GM18867 (cell line): ENCODE results near the gene QKI.

ENCODE experiments used
- ATAC-seq: cut with Tn5 transposase; IDR thresholded peaks from one replicate; pipeline ENCODE4 v1.9.1; 2021; ENCODE audit warnings: mild to moderate bottlenecking, moderate library complexity; ENCODE audit not compliant: unreplicated experiment

Gene QKI

GRCh38 chr6:163391985-163392384 lies 22.5 kb upstream of the QKI start:
- ATAC-seq, result no peak

DNA sequence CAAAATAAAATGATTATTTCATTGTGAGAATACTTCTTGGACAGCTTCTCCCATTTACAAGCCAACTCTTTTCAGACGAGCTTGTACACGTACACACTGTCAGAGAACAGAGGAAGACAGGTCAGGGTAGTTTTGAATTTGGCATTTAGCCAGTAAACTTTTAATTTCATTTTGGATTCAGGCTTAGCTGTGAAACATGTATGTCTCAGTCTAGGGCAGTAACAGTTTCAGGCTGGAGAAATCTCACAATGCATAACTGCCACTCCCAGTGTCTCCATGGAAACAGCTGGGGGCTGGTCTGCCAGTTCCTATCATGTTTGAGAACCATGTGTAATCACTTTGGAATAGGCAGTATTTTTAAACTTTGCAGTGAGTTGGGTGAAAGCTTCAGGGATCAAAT lies 22.0 kb upstream of the QKI start:
- no peak for ATAC-seq

DNA sequence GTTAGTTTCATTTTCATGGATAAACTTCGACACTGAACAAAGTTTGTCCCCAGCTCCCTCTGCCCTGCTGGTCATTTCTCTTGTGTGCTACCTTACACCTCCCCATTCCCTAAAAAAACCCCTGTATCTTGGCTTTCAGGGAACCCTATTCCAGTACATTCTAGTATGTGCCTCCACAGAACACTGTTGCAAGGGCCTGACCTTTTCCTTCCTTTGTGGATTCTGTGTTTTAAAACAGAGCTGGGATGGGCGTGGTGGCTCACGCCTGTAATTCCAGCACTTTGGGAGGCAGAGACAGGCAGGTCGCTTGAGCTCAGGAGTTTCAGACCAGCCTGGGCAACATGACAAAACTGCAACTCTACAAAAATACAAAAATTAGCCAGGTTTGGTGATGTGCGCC lies 20.6 kb upstream of the QKI start:
- no peak for ATAC-seq

DNA sequence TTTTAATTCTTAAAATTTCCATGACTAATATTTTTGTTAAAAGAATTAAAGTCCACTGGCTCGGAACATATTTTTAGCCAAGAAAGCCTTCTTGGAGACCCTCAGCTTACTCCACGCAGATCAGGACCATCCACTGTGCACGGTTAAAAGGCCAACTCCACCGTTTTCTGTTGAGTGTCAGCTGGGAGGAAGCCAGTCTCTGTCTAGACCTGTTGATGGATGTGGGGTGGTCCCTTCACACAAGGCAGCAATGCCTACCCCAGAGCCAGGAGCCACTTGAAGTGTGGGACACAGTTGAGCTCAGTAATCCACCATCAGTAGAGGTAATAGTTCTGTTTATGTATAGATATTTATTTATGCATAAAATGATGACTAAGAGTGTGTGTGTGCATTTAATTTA lies 19.9 kb upstream of the QKI start:
- no peak for ATAC-seq

- no peak for ATAC-seq
Measured at GRCh38 chr6:163395122-163395830, 19.2 kb upstream of the QKI start.

DNA sequence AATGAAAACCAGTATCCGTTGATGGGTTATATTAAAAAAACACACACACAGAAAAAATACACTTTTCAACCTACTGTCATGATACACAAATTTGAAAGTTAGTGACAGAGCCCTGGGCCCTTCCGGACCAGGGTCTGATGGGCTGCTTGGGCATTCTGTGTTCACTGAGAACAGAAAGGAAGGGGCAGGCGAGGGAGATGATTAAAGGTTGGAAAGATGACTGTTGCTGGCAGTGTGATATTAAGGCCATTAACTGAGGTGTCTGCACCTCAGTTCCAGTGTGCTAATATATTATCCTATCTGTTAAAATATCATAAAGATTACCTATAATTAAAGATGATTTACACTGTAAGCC lies 18.7 kb upstream of the QKI start:
- ATAC-seq, result no peak

DNA sequence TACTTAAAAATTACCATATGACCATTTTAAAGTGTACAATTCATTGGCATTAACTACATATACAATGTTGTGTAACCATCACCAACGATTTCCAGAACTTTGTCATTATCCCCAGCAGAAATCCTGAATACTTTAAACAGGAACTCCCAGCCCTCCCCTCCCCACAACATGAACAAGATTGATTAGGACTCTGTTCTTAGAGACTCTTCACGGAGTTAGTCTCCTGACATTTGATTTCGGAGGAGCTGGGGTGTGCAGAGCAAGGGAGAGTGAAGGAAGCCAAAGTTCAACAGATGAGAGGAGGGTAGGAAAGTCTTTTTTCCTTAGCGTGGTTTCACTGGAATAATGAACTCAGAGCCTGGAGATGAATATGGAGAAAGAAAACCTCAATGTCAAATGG lies 17.2 kb upstream of the QKI start:
- ATAC-seq, result no peak

- no peak for ATAC-seq
Measured at GRCh38 chr6:163398115-163398514, 16.4 kb upstream of the QKI start.

GRCh38 chr6:163398815-163399214 lies 15.7 kb upstream of the QKI start:
- ATAC-seq, result peak; percentile 66

DNA sequence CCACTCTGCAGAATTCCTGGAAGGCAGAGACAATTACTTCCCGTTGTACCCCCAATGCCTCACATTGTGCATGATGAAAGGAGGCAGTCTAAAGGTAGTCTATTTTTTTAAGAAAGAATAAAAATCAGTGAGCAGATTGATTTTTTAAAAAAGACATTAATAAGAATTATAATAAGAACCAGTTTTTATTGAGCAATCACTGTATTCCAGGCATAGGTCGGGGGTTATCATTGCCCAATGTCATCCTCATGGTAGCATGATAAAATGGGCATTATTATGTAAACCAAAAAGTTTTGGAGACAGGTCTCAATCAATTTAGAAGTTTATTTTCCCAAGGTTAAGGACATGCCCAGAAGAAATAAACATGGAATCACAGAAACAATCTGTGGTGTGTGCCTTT lies 14.0 kb upstream of the QKI start:
- ATAC-seq, result no peak

DNA sequence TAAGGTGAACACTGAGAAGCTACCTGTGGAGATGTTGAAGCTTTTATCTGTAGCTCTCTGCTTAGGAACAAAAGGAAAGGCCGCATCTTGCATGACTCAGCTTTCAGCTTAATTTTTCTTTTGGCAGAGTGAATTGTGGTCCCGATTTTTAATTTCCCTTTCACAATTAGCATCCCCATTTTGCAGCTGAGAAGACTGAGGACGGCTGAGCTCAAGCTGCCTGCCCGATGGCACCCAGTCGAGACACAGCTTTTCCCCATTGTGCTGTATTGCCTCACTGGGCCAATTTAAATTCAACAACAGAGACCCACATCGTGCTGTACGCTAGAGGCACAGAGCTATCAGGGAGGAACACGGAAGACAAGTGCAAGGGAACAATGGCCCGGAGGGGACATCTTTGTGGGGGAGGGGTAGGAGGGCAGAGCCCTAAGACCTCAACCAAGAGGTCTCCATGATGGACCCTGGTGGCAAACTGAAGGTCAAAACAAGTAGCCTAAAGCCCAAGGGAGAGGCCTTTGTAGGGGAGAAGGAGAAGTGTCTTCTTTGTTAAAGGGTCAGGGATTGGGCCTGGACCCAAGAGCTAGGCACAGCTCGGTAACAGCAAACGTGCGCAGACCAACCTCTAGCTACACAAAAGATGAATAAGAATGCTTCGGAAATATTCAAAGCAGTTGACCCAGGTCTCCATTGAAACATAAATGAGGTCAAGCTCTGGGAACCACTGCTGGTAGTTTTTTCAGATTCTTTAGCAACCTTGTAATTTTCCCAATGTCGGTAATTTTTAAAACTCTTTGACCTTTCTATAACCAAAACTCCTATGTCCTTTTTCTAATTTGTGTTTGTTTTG lies 13.3 kb upstream of the QKI start:
- no peak for ATAC-seq

DNA sequence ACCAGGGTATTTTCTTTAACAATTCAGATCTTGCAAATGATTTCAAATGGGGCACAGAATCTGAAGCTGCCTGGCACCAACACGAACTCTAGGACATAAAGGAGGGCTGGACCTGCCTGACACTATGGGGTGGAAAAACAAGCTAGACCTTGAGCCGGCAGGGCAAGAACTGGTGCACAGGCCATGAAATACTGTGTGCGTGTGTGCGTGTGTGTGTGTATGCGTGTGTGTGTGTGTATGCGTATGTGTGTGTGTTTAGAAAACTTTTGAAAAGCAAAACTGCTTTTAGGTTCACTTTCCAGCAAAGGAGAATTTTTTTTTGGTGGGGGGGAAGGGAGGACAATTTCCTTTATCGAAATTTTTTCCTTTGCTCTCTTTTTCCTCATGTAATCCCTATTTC lies 11.9 kb upstream of the QKI start:
- ATAC-seq, result no peak

- no peak for ATAC-seq
Measured at GRCh38 chr6:163404825-163405265, 9.7 kb upstream of the QKI start.

- ATAC-seq, result peak; percentile 81
Measured at GRCh38 chr6:163405412-163406309, 8.9 kb upstream of the QKI start.

DNA sequence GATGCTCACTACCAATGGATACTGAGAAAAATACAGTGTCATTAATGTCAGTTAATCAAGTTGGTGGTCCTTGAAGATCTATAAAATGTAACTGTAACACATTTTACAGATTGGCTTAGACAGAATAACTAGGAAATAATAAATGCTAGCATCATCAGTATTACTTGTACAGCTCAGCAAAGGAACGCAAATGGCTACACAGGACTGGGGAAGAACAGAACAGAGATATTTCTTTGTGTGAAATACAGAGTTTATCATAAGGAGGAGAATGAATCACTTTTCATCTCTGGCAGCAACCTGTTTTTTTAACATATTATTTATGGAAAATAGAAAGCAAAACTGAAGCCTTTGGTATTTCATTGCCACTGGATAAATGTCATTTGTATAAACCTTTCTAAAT lies 8.2 kb upstream of the QKI start:
- peak; percentile 9 for ATAC-seq

GRCh38 chr6:163406830-163407229 lies 7.7 kb upstream of the QKI start:
- no peak for ATAC-seq

DNA sequence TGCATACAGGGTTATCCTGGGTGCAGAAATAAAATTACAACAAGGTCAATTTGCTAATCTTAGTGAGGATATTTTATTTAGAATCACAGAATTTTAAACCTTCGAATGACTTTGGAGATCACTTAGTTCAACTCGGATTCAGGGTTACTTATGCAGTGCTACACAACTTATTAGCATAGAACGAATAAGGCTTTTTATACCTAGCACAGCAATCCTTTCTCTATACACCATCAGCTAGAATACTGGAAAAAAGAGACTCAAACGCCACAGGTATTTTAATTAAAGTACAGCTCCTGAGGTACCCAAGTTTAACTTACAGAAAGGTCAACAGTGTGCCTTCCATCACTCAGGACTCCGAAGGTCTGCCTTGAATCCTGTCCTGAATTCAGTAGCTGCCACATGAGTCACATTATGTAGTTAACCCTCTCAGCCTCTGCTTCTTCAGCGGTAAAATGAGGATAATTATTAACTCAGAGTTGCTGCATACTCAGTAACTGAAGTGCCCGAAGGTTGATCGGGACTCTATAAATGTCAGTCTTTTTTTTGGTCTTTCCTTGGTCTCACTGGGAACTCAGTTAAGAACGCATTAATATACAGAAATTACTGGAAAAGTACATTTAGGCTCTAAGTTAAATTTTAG lies 6.0 kb upstream of the QKI start:
- no peak for ATAC-seq

DNA sequence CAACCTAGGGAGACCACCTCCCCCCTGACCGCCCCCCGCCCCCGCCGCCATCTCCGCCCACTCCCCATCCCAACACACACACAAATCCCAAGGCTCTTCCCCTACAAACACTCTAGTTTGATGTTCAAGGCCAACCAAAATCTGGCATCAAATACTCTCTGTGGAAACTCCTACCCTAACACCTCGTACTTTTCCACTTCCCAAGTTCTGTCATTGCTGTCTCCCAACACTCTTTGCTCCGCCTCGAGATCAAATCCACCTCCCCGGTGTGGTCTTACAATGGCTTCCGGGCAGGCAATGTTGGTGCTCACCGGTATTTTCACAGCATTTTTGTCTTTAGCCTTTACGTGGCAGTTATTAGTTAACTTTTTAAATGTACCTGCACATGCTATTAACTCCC lies 4.8 kb upstream of the QKI start:
- ATAC-seq, result no peak

DNA sequence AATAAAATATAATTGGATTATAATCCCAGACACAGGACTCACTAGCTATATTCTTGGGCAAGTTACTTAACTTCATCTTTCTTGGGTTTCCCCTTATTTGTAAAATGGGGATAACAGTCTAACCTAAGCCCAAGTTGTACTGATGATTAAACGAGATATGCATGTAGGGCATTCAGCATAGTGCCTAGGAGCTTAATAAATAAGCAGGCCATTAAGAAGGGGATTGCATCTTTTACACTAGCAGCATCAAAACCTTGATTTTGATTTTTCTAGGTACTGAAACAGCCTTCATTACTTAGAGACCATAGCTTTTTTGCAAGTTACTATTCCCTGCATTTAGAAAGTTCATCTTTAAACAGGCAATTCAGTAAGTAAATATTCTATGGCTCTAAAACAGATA lies 2.2 kb upstream of the QKI start:
- ATAC-seq, result no peak

- ATAC-seq, result no peak
Measured at GRCh38 chr6:163412801-163413344, 1.6 kb upstream of the QKI start.
